ENCODE results near the gene MAML3.
"Not testable (repeated sequence)": the region's sequence is repeated elsewhere in the genome, so short reads cannot be mapped to it uniquely, and the experiment has no call there.

Gene MAML3

GRCh38 chr4:139704915-139705485 is 449.0 kb downstream of the MAML3 start:
- DNase-seq, result no peak

- DNase-seq, result no peak
Measured at GRCh38 chr4:139700568-139700967, 453.4 kb downstream of the MAML3 start.

DNA sequence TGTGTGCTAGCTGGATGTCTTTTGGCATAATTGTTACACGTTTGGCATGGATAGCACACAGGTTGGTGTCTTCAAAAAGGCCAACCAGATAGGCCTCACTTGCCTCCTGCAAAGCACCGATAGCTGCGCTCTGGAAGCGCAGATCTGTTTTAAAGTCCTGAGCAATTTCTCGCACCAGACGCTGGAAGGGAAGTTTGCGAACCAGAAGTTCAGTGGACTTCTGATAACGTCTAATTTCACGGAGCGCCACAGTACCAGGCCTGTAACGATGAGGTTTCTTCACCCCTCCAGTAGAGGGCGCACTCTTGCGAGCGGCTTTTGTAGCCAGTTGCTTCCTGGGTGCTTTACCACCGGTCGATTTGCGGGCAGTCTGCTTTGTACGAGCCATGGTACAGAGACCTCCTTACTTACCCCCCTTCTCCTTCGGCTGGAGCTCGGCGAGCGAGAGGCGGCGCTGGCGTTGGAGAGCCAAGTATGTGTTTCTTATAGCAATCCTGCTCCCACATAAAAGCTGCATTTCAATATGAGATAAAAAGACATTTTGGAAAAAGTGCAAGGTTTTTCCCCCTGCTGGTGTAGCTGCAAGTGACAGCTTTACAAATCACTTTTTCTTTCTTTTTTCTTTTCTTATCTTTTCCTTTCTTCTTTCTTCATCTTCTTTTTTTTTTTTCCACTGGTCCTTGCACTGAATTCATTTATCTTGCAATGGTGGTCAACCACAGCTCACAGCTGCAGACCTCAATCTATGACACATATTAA is 455.6 kb downstream of the MAML3 start:
- not testable (repeated sequence) for DNase-seq

- no peak for DNase-seq
Measured at GRCh38 chr4:139696491-139696890, 457.5 kb downstream of the MAML3 start.

DNA sequence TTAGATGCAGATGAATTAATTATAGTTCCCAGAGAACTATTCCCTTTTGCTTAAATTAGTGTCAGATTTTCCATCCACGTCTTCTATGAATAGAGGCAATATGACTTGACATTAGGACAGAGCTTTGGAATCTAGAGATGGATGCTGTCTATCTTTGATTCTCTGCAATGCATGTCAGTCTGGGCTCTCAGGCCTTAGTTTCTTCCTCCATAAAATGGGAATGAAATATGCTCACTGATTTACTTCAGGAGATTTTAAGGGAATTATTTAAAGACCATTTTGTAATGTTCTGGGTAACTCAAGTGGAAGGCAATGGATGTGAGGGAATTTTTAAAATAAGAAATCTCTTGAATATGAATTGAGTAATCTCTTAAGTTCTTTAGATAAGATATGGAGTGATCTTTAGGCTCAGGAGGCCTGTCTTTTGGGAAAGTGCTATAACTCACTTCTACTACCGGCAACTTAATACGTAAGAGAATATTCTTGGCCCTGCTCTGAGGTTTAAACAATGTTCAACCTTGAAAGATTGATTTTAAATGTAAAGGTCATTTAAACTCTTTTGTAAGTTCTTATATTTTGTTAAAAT is 459.4 kb downstream of the MAML3 start:
- no peak for DNase-seq

- no peak for DNase-seq
Measured at GRCh38 chr4:139692309-139693012, 461.5 kb downstream of the MAML3 start.

GRCh38 chr4:139690419-139690818 is 463.6 kb downstream of the MAML3 start:
- DNase-seq, result no peak

- DNase-seq, result no peak
Measured at GRCh38 chr4:139689093-139689722, 464.8 kb downstream of the MAML3 start.

DNA sequence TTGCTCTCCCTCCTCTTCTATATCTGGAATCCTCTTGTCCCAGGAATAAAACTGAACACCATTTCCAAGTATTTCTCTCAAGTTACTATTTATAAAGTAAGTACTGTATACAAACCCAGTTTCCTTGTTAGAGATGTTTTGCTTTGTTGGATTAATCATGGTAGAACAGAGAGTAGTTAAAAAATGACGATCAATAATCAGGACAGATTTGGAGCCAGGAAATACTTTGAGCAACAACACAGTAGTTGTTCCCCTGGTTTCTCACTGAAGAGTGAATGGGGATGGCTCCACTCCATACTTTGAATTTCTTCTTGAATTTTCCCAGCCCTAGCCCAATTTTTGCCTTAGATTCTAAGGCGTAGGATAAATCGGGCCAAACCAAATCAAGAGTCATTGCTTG is 467.0 kb downstream of the MAML3 start:
- no peak for DNase-seq

- DNase-seq, result no peak
Measured at GRCh38 chr4:139686130-139686529, 467.9 kb downstream of the MAML3 start.

- DNase-seq, result no peak
Measured at GRCh38 chr4:139685180-139685579, 468.8 kb downstream of the MAML3 start.

GRCh38 chr4:139684351-139684750 is 469.6 kb downstream of the MAML3 start:
- DNase-seq, result no peak

- no peak for DNase-seq
Measured at GRCh38 chr4:139682741-139683151, 471.2 kb downstream of the MAML3 start.

DNA sequence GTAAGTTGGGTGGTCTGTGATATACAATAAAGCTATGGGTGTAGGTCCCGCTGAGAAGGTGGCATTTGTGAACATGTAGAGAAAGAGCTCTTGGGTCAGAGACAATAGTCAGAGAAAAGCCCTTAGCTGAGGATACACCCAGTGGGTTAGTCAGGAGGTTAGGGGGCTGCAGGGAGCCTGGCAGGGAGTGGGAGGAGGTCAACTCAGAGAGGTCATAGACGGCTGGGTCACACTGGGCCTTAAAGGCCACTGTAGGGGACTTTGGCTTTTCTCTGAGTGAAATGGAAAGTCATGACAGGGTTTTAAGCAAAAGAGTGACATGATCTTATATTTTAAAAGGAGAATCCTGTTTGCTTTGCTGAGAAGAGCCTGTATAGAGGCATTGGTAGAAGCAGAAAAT is 471.7 kb downstream of the MAML3 start:
- DNase-seq, result no peak

DNA sequence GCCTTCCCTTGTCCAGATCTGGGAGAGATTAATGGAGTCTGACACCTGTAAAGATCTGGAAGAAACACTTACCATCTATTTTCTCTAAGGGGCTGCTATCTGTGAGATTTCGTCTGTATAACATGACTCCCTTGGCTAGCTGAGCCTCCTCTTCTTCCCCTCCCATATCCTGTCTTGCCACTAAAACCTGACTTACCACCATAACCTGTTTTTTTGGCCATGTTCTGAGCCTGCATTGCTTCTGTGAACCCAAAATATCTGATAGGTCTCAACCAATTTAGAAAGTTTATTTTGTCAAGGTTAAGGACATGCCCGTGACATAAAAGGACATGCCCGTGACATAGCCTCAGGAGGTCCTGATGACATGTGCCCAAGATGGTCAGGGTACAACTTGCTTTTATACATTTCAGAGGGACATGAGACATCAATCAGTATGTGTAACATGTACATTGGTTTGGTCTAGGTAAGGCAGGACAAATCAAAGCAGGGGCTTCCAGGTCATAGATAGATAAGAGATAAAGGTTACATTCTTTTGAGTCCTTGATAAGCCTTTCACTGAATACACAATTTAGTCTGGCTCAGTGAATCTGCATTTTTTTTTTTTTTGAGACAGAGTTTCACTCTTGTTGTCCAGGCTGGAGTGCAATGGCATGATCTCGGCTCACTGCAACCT is 476.9 kb downstream of the MAML3 start:
- no peak for DNase-seq

DNA sequence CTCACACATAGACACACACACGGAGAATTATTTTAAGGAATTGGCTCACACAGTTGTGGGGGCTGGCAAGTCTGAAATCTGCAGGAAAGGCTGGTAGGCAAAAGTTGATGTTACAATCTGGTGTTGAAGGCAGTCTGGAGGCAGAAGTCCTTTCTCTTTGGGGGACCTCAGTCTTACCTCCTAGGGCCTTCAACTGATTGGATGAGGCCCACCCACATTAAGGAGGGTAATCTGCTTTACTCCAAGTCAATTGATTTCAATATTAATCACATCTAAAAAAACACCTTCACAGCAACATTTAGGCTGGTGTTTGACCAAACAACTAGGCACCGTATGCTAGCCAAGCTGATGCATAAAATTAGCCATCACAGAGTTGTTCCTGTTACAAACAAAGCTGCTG is 477.6 kb downstream of the MAML3 start:
- DNase-seq, result no peak

DNA sequence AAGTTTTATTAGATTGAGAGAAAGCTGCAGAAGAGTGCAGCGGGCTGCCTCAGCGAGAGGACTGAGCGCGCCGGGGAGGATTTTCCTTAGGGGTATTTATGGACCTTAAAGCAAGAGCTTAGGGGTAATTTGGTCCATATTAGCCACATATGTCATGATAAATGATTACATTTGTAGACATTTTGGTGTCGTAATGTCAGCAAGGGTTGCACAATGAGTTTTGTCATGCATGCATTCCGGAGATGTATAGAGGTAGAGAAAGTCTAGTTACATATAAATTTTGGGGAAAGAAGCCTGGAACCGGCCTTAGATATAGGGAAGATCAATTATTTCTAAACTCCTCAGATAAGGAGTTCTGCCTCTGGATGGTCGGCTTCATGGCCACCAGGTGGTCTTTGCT is 478.3 kb downstream of the MAML3 start:
- no peak for DNase-seq

DNA sequence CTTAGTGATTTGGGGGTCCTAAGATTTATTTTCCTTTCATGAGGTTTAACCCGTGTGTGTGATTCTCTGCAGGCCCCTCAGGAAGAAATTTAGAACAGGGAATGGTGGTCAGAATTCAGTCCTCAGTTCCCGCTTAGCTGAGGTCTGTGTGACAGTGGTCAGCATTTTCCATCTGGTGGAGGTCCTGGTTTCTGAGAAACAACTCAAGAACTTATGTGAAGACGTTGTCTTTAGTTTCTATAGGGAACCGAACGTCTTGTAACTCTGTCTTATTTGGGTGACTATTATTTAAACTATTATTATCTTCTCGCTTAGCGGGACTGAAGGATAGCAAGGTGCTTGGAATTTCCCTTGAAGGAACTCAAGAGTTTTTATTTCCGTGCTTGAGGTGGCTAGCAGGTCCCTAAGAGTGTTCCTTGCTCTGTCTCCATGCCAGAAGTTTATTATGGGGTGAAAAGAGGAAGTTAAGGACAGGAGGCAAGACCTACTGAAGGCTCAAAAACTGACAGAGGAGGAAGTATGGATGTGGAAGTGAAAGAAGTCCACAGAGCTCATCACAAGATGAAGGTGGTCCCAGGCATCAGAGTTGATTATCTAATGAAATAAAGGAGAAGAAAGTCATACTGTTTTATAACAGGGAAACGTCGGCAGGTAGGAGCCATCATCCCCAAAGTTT is 479.0 kb downstream of the MAML3 start:
- DNase-seq, result no peak

DNA sequence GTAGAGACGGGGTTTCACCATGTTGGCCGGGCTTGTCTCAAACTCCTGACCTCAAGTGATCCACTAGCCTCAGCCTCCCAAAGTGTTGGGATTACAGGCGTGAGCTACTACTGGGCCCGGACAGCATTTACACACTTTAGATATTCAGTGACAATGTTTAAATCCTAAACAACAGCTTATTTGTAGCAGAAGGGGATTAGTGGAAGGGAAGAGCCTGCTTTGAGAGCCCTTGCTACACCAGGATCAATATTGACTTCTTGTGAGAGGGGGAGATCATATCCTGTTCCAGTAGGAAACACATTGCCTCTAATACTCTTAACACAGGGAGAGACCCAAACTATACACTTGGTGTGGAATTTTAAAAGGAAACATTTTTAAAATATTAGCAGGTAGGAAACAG is 481.3 kb downstream of the MAML3 start:
- no peak for DNase-seq

- DNase-seq, result no peak
Measured at GRCh38 chr4:139672215-139672614, 481.8 kb downstream of the MAML3 start.

DNA sequence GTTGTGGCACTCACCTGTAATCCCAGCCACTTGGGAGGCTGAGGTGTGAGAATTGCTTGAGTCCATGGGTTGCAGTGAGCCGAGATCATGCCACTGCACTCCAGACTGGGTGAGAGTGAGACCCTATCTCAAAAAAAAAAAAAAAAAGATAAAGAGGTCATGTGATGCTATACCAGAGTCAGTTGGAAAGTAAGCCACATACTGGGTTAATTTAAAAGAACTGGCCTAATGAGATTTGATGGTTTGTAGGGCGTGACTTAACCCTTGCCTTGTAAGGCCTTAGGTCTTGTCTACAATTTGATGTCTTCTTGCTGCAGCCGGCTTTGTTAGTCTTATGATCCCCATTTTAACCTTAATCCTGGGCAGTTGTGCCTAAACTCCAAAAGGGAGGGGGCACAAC is 483.2 kb downstream of the MAML3 start:
- no peak for DNase-seq

GRCh38 chr4:139669890-139670289 is 484.1 kb downstream of the MAML3 start:
- no peak for DNase-seq

Data from stimulated activated CD8-positive, alpha-beta memory T cell treated with anti-CD3 and anti-CD28 coated beads, Interleukin-4, amount 100 ng/mL, for 48 hours (primary cell).